ENCODE data around the gene STX8.

DNA sequence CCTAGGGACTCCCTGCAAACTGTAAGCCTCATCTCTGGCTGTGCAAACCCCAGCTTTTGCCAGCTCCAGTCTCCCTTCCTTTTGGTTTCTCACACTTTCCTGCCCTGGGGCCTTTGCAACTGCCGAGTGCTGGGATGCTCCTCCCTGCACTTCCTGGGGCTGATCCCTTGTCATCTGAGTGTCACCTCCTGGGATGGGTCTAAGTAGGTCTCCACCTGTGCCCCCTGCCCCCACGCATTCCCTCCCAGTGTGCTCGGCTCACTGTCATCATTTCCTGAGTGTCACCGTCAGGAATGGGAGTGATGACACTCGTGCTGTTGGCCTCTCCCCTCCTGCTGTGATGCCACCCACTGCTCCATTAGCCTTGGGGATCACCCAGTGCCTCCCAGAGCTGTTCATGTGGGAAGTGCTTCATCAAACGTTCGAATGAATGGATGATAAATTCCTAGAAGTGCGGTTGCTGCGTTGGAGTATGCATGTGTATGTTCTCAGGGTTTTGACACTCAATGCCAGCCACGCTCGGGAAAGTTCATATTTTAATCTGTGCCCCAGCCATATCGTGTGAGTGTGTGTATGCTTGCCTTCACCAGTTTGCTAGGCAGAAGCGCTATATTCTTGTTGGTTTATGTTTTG lies 364.4 kb downstream of the STX8 start:
- TF ChIP-seq, protein P1, sequence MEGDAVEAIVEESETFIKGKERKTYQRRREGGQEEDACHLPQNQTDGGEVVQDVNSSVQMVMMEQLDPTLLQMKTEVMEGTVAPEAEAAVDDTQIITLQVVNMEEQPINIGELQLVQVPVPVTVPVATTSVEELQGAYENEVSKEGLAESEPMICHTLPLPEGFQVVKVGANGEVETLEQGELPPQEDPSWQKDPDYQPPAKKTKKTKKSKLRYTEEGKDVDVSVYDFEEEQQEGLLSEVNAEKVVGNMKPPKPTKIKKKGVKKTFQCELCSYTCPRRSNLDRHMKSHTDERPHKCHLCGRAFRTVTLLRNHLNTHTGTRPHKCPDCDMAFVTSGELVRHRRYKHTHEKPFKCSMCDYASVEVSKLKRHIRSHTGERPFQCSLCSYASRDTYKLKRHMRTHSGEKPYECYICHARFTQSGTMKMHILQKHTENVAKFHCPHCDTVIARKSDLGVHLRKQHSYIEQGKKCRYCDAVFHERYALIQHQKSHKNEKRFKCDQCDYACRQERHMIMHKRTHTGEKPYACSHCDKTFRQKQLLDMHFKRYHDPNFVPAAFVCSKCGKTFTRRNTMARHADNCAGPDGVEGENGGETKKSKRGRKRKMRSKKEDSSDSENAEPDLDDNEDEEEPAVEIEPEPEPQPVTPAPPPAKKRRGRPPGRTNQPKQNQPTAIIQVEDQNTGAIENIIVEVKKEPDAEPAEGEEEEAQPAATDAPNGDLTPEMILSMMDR (IDR thresholded peaks at IDR 0.05) = no peak
- no peak for TF ChIP-seq POLR2A (IDR thresholded peaks at IDR 0.05)
